NT2/D1 (cell line): Measurements from ENCODE around the gene VSNL1.

Source experiments
- SUZ12 ChIP-seq: IDR thresholded peaks from 2 replicates; pipeline ENCODE4 v1.6.1; 2011; ENCODE audit not compliant: insufficient read length, insufficient read depth; ENCODE audit errors: extremely low read depth
- YY1 ChIP-seq: IDR thresholded peaks from 2 replicates; pipeline ENCODE4 v1.6.1; 2011; ENCODE audit not compliant: insufficient read length, insufficient read depth
- ZNF274 ChIP-seq: IDR thresholded peaks from 2 replicates; pipeline ENCODE4 v1.6.1; 2011; ENCODE audit warnings: mild to moderate bottlenecking, low read depth, low read length

DNA sequence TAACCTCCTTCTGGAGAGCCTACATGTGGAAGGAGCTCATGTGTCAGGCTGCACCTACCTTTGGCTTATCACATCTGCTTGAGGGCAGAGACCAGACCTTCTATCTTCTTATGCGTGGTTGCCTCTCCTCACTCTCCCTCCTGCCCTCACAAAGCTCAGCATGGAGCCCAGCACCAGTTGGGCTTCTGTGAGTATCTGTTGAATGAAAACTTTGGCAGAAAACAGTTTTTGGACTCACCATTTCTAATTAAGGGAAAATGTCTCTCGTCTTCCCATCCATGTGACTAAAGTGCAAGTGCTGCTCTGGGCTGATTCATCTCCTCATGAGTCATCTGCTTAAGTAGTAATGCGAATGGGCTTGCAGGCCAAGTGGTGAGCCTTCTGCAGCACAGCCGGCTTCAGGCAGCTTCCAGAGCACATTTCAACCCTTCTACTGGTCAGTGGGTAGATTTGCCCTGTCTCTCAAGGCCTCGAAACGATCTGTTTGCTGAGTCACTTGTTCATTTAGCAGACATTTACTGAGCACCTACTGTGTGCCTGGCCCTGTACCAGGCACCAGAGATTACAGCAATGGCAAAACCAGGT lies 102.6 kb downstream of the VSNL1 start:
- TF ChIP-seq ZNF274 (no peak), SUZ12 (no peak), YY1 (no peak)
